ENCODE data around the gene RBM10. TPM values are rescaled to one million over a fixed set of nuclear protein-coding genes. Genes with fewer than 3 reads are reported as not detected.
A peak's percentile ranks its signal among the peaks of the same experiment; 100 is the strongest.

Gene RBM10
- total and polyA plus RNA-seq, 2 of the 13 experiments (the other 11 are each of a cell fraction or from before 2014, with no cell fraction given): 15.9 to 43.1 TPM

- no peak overlapping the region for H3K4me2 ChIP-seq (ENCODE audit: low read depth, low read length)
- H3K27ac ChIP-seq (ENCODE audit: extremely low read length, insufficient read depth, low read length): peak overlapping the region; percentile 82
- H3K9ac ChIP-seq (ENCODE audit: insufficient read depth, low read depth, low read length): peak overlapping the region; percentile 43
- intact Hi-C loops (cut with micrococcal nuclease; ENCODE audit: unreplicated experiment) (loop anchor here (2.0 kb wide), 1 partner anchor 16 kb away; the partner anchor contains the start of genes NDUFB11 and RBM10), in situ Hi-C loops (cut with HindIII; ENCODE audit: extremely low pct_ligation_motif_present, low pct_unique_long_range_greater_than_20kb) (no loop called here)
- CTCF ChIA-PET (ENCODE audit: low intra/inter-chr PET ratio, low total read pairs): no interaction called here
- POLR2A ChIA-PET: interaction anchor here (1.6 kb wide), 1 partner anchor 16 kb away, joined by 4 read pairs; the partner anchor contains the start of gene RBM10
- FAIRE-seq: no peak
- BruUV-seq (replicated peaks): no TSS peak
- TF ChIP-seq CSRNP1 (CRISPR knock-in tag; IDR thresholded peaks at IDR 0.05) (no peak), ZBTB10 (CRISPR knock-in tag; IDR thresholded peaks at IDR 0.05; ENCODE audit: borderline replicate concordance) (no peak), ZBTB46 (CRISPR knock-in tag; IDR thresholded peaks at IDR 0.05; ENCODE audit: borderline replicate concordance) (no peak), ZNF749 (CRISPR knock-in tag; IDR thresholded peaks at IDR 0.05; ENCODE audit: borderline replicate concordance) (no peak), GABPB1 (CRISPR knock-in tag; IDR thresholded peaks at IDR 0.05) (no peak), ZNF891 (CRISPR knock-in tag; IDR thresholded peaks at IDR 0.05) (no peak)
- no peak for ATAC-seq
- peaks cover 2% of the 10 kb centered on the region; the same call in 1 of the 2 replicates for H4K20me1 ChIP-seq (ENCODE audit: insufficient read depth, low read length)
- H3K36me3 ChIP-seq (replicated peaks in 1 of 2; ENCODE audit: control insufficient read depth in 1 of 2, insufficient read depth in 2 of 2, low read length in 2 of 2): peaks cover 2 to 10% of the 10 kb centered on the region in 2 experiments; a peak in 2 of 5 replicates
- H3K27me3 ChIP-seq (ENCODE audit: control insufficient read depth in 1 of 2, insufficient read depth in 2 of 2, low read length in 2 of 2): no peaks in the 10 kb centered on the region
- no peak overlapping the region for H3K4me3 ChIP-seq (replicated peaks in 1 of 3; ENCODE audit: insufficient read depth in 1 of 3, low read depth in 2 of 3, low read length in 3 of 3)
- peaks cover 36% of the 10 kb centered on the region for H3K4me1 ChIP-seq (ENCODE audit: insufficient read depth, low read length)
- no peak overlapping the region for H2AFZ ChIP-seq (ENCODE audit: low read length)
- 93% methylated on average over 4 of the region's 4 CpGs for WGBS (ENCODE audit: low lambda C conversion rate)
- H3K79me2 ChIP-seq (ENCODE audit: insufficient read depth, low read length): peaks cover 42% of the 10 kb centered on the region
- no peak for DNase-seq (ENCODE audit: low spot score)
- H3K9me3 ChIP-seq (ENCODE audit: low read length): no peaks in the 10 kb centered on the region
Measured at GRCh38 chrX:47160781-47161180, 15.8 kb downstream of the RBM10 start.

Measured in HepG2 (cell line).